WTC11 (cell line): Measurements from ENCODE around the gene GRIK2.
"Not testable (repeated sequence)": the region's sequence is repeated elsewhere in the genome, so short reads cannot be mapped to it uniquely, and the experiment has no call there.

Source experiments
- CBFB ChIP-seq: sonication (generic); formaldehyde crosslinking; IDR thresholded peaks from 2 replicates; pipeline ENCODE4 v1.8.1; 2022; ENCODE audit warnings: mild to moderate bottlenecking, low read depth, missing genetic modification reagents
- FOXJ3 ChIP-seq: sonication (generic); formaldehyde crosslinking; IDR thresholded peaks from 2 replicates; pipeline ENCODE4 v1.9.0; 2021; ENCODE audit warnings: missing genetic modification reagents, mild to moderate bottlenecking, borderline replicate concordance
- JAZF1 ChIP-seq: fragments of 250-450 bp; sonication (Bioruptor Pico); IDR thresholded peaks from 2 replicates; pipeline ENCODE4 v1.9.0; 2021; ENCODE audit warnings: moderate library complexity, mild to moderate bottlenecking, inconsistent platforms
- KAT7 ChIP-seq: sonication (generic); formaldehyde crosslinking; IDR thresholded peaks from 2 replicates; pipeline ENCODE4 v1.8.1; 2023; ENCODE audit warnings: missing genetic modification reagents, mild to moderate bottlenecking, borderline replicate concordance
- MYBL2 ChIP-seq: sonication (generic); formaldehyde crosslinking; IDR thresholded peaks from 2 replicates; pipeline ENCODE4 v1.8.1; 2023; ENCODE audit warnings: mild to moderate bottlenecking, moderate library complexity, missing genetic modification reagents
- TF ChIP-seq, protein P1 (sequence below): sonication (generic); formaldehyde crosslinking; IDR thresholded peaks from 2 replicates; pipeline ENCODE4 v1.8.1; 2022; ENCODE audit warnings: missing genetic modification reagents, borderline replicate concordance
- TF ChIP-seq, protein P2 (sequence below): fragments of 200-600 bp; IDR thresholded peaks from 2 replicates; pipeline ENCODE4 v1.8.0; 2022; ENCODE audit warnings: antibody characterized with exemption
- TF ChIP-seq, protein P3 (sequence below): sonication (generic); formaldehyde crosslinking; IDR thresholded peaks from 2 replicates; pipeline ENCODE4 v1.8.0; 2023; ENCODE audit warnings: mild to moderate bottlenecking, missing genetic modification reagents
- TF ChIP-seq, protein P4 (sequence below): sonication (generic); formaldehyde crosslinking; IDR thresholded peaks from 2 replicates; pipeline ENCODE4 v1.8.0; 2022; ENCODE audit warnings: mild to moderate bottlenecking, missing genetic modification reagents
- TF ChIP-seq, protein P5 (sequence below): sonication (generic); formaldehyde crosslinking; IDR thresholded peaks from 2 replicates; pipeline ENCODE4 v1.8.1; 2023; ENCODE audit warnings: mild to moderate bottlenecking, missing genetic modification reagents, moderate library complexity
- TF ChIP-seq, protein P6 (sequence below): sonication (generic); formaldehyde crosslinking; conservative IDR thresholded peaks from 2 replicates; pipeline ENCODE4 v1.8.1; 2022; ENCODE audit warnings: mild to moderate bottlenecking, missing genetic modification reagents
- TF ChIP-seq, protein P7 (sequence below): sonication (generic); formaldehyde crosslinking; IDR thresholded peaks from 2 replicates; pipeline ENCODE4 v1.8.1; 2022; ENCODE audit warnings: low read depth, missing genetic modification reagents, borderline replicate concordance

DNA sequence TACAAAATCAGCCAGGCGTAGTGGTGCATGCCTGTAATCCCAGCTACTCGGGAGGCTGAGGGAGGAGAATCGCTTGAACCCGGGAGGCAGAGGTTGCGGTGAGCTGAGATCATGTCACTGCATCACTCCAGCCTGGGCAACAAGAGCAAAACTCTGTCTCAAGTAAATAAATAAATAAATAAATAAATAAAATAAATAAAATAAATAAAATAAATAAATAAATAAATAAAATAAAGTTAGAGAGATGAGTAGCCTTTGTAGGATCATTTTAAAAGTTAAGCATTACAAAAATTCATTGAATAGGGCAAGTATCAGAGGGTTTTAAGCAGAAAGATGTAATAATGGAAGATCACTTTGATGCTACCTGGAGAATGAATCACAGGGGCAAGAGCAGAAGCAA, 9.8 kb upstream of the GRIK2 start:
- TF ChIP-seq FOXJ3 (CRISPR knock-in tag); MYBL2 (CRISPR knock-in tag); CBFB (CRISPR knock-in tag); KAT7; JAZF1 (CRISPR knock-in tag): not testable (repeated sequence)
- TF ChIP-seq, protein P1, sequence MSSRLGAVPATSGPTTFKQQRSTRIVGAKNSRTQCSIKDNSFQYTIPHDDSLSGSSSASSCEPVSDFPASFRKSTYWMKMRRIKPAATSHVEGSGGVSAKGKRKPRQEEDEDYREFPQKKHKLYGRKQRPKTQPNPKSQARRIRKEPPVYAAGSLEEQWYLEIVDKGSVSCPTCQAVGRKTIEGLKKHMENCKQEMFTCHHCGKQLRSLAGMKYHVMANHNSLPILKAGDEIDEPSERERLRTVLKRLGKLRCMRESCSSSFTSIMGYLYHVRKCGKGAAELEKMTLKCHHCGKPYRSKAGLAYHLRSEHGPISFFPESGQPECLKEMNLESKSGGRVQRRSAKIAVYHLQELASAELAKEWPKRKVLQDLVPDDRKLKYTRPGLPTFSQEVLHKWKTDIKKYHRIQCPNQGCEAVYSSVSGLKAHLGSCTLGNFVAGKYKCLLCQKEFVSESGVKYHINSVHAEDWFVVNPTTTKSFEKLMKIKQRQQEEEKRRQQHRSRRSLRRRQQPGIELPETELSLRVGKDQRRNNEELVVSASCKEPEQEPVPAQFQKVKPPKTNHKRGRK (CRISPR knock-in tag) = not testable (repeated sequence)
- TF ChIP-seq, protein P2, sequence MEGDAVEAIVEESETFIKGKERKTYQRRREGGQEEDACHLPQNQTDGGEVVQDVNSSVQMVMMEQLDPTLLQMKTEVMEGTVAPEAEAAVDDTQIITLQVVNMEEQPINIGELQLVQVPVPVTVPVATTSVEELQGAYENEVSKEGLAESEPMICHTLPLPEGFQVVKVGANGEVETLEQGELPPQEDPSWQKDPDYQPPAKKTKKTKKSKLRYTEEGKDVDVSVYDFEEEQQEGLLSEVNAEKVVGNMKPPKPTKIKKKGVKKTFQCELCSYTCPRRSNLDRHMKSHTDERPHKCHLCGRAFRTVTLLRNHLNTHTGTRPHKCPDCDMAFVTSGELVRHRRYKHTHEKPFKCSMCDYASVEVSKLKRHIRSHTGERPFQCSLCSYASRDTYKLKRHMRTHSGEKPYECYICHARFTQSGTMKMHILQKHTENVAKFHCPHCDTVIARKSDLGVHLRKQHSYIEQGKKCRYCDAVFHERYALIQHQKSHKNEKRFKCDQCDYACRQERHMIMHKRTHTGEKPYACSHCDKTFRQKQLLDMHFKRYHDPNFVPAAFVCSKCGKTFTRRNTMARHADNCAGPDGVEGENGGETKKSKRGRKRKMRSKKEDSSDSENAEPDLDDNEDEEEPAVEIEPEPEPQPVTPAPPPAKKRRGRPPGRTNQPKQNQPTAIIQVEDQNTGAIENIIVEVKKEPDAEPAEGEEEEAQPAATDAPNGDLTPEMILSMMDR = not testable (repeated sequence)
- TF ChIP-seq, protein P3, sequence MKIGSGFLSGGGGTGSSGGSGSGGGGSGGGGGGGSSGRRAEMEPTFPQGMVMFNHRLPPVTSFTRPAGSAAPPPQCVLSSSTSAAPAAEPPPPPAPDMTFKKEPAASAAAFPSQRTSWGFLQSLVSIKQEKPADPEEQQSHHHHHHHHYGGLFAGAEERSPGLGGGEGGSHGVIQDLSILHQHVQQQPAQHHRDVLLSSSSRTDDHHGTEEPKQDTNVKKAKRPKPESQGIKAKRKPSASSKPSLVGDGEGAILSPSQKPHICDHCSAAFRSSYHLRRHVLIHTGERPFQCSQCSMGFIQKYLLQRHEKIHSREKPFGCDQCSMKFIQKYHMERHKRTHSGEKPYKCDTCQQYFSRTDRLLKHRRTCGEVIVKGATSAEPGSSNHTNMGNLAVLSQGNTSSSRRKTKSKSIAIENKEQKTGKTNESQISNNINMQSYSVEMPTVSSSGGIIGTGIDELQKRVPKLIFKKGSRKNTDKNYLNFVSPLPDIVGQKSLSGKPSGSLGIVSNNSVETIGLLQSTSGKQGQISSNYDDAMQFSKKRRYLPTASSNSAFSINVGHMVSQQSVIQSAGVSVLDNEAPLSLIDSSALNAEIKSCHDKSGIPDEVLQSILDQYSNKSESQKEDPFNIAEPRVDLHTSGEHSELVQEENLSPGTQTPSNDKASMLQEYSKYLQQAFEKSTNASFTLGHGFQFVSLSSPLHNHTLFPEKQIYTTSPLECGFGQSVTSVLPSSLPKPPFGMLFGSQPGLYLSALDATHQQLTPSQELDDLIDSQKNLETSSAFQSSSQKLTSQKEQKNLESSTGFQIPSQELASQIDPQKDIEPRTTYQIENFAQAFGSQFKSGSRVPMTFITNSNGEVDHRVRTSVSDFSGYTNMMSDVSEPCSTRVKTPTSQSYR (CRISPR knock-in tag) = not testable (repeated sequence)
- TF ChIP-seq, protein P4, sequence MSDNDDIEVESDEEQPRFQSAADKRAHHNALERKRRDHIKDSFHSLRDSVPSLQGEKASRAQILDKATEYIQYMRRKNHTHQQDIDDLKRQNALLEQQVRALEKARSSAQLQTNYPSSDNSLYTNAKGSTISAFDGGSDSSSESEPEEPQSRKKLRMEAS = not testable (repeated sequence)
- TF ChIP-seq, protein P5, sequence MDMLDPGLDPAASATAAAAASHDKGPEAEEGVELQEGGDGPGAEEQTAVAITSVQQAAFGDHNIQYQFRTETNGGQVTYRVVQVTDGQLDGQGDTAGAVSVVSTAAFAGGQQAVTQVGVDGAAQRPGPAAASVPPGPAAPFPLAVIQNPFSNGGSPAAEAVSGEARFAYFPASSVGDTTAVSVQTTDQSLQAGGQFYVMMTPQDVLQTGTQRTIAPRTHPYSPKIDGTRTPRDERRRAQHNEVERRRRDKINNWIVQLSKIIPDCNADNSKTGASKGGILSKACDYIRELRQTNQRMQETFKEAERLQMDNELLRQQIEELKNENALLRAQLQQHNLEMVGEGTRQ (CRISPR knock-in tag) = not testable (repeated sequence)
- TF ChIP-seq, protein P6, sequence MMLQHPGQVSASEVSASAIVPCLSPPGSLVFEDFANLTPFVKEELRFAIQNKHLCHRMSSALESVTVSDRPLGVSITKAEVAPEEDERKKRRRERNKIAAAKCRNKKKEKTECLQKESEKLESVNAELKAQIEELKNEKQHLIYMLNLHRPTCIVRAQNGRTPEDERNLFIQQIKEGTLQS (CRISPR knock-in tag) = not testable (repeated sequence)
- TF ChIP-seq, protein P7, sequence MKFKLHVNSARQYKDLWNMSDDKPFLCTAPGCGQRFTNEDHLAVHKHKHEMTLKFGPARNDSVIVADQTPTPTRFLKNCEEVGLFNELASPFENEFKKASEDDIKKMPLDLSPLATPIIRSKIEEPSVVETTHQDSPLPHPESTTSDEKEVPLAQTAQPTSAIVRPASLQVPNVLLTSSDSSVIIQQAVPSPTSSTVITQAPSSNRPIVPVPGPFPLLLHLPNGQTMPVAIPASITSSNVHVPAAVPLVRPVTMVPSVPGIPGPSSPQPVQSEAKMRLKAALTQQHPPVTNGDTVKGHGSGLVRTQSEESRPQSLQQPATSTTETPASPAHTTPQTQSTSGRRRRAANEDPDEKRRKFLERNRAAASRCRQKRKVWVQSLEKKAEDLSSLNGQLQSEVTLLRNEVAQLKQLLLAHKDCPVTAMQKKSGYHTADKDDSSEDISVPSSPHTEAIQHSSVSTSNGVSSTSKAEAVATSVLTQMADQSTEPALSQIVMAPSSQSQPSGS (CRISPR knock-in tag) = not testable (repeated sequence)
